WTC11 (cell line): ENCODE results near the gene ZNF174. TPM values are rescaled to one million over a fixed set of nuclear protein-coding genes. Genes with fewer than 3 reads are reported as not detected.
A peak's percentile ranks its signal among the peaks of the same experiment; 100 is the strongest.

Experiments used
- ATAC-seq: fragments of 200-7000 bp; cut with Tn5 transposase; 2 replicates; pipeline ENCODE4 v1.10.0; 2021; ENCODE audit warnings: mild to moderate bottlenecking, moderate library complexity
- CTCF ChIA-PET: fragments of 300-600 bp; sonication (Branson Sonifier 250); formaldehyde crosslinking; loops from one replicate; lab custom pipeline; 2021; ENCODE audit warnings: antibody characterized with exemption; lab: Charles Lee
- POLR2A ChIA-PET: fragments of 350-600 bp; sonication (Branson Sonifier 250); formaldehyde crosslinking; loops from one replicate; lab custom pipeline; 2021; ENCODE audit warnings: antibody characterized with exemption; lab: Charles Lee
- DNase-seq: peaks from one replicate; pipeline ENCODE4 v3.0.0; 2021; ENCODE audit warnings: low spot score
- H3K27ac Mint-ChIP-seq: 2 replicates; pipeline ENCODE4 v1.8.0; 2021; ENCODE audit warnings: mixed read lengths
- H3K27me3 Mint-ChIP-seq: 2 replicates; pipeline ENCODE4 v1.8.0; 2021; ENCODE audit warnings: low read depth, mild to moderate bottlenecking, moderate library complexity, mixed read lengths
- H3K36me3 Mint-ChIP-seq: 2 replicates; pipeline ENCODE4 v1.8.0; 2021; ENCODE audit warnings: mixed read lengths
- H3K4me1 Mint-ChIP-seq: 2 replicates; pipeline ENCODE4 v1.8.0; 2022; ENCODE audit warnings: mixed read lengths
- H3K4me3 Mint-ChIP-seq: 2 replicates; pipeline ENCODE4 v1.8.0; 2021; ENCODE audit warnings: mild to moderate bottlenecking, moderate library complexity, mixed read lengths
- H3K9me3 Mint-ChIP-seq: 2 replicates; pipeline ENCODE4 v1.8.0; 2021; ENCODE audit warnings: mixed read lengths
- NFATC4 ChIP-seq: fragments of 250-450 bp; sonication (Bioruptor Pico); IDR thresholded peaks from 2 replicates; pipeline ENCODE4 v1.9.0; 2021; ENCODE audit warnings: mild to moderate bottlenecking
- NFE2L1 ChIP-seq: sonication (generic); formaldehyde crosslinking; IDR thresholded peaks from 2 replicates; pipeline ENCODE4 v1.8.1; 2023; ENCODE audit warnings: missing genetic modification reagents
- total RNA-seq: library from RNA; stranded (reverse); gene quantifications from 3 replicates; pipeline ENCODE4 v1.2.3, GENCODE V29; 2021
- TF ChIP-seq, protein P1 (sequence below): sonication (generic); formaldehyde crosslinking; IDR thresholded peaks from 2 replicates; pipeline ENCODE4 v1.8.1; 2022; ENCODE audit warnings: low read depth, mild to moderate bottlenecking, moderate library complexity, missing genetic modification reagents, borderline replicate concordance
- TF ChIP-seq, protein P2 (sequence below): sonication (generic); formaldehyde crosslinking; IDR thresholded peaks from 2 replicates; pipeline ENCODE4 v1.8.0; 2022; ENCODE audit warnings: mild to moderate bottlenecking, missing genetic modification reagents
- TF ChIP-seq, protein P3 (sequence below): sonication (generic); formaldehyde crosslinking; IDR thresholded peaks from 2 replicates; pipeline ENCODE4 v1.8.1; 2023; ENCODE audit warnings: mild to moderate bottlenecking, missing genetic modification reagents, borderline replicate concordance
- TF ChIP-seq, protein P4 (sequence below): sonication (generic); formaldehyde crosslinking; IDR thresholded peaks from 2 replicates; pipeline ENCODE4 v1.8.0; 2022; ENCODE audit warnings: mild to moderate bottlenecking, missing genetic modification reagents
- TF ChIP-seq, protein P5 (sequence below): sonication (generic); formaldehyde crosslinking; IDR thresholded peaks from 2 replicates; pipeline ENCODE4 v1.8.1; 2022; ENCODE audit warnings: mild to moderate bottlenecking, missing genetic modification reagents, moderate library complexity, borderline replicate concordance
- TF ChIP-seq, protein P6 (sequence below): fragments of 250-450 bp; sonication (Bioruptor Pico); IDR thresholded peaks from 2 replicates; pipeline ENCODE4 v2.1.2; 2022; ENCODE audit warnings: mild to moderate bottlenecking, moderate library complexity
- TF ChIP-seq, protein P7 (sequence below): sonication (generic); formaldehyde crosslinking; IDR thresholded peaks from 2 replicates; pipeline ENCODE4 v1.8.0; 2023; ENCODE audit warnings: missing genetic modification reagents
- TF ChIP-seq, protein P8 (sequence below): sonication (generic); formaldehyde crosslinking; IDR thresholded peaks from 2 replicates; pipeline ENCODE4 v1.8.1; 2022; ENCODE audit warnings: low read depth, missing genetic modification reagents, borderline replicate concordance
- TF ChIP-seq, protein P9 (sequence below): sonication (generic); formaldehyde crosslinking; IDR thresholded peaks from 2 replicates; pipeline ENCODE4 v1.8.1; 2023; ENCODE audit warnings: mild to moderate bottlenecking, missing genetic modification reagents

Gene ZNF174
- total RNA-seq, 1 experiment from 2014 or later = 13.8 TPM

DNA sequence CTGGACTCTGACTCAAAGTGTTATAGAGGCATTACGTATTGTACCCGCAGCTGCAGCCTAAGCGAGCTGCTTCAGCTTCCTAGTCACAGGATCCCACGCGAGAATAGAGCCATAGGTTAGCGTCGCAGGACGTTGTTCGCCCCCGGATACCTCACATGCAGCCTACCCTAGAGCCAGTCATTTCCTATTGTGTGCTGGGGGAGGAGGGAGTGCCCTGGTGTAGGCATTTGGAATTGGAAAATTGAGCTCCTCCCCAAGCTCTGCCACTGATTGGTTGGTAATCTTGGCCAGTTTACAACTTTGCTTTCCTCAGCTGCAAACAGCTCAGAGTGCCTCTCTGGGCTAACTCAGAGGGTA, 43.0 kb downstream of the ZNF174 start:
- ChIA-PET POLR2A (interaction anchor here (1.1 to 1.6 kb wide), 3 partner anchors 15 to 109 kb away, joined by 3 to 10 read pairs (median 4); partner anchors contain the start of genes ZNF174 and ZSCAN32), CTCF (interaction anchor here (1.0 to 1.8 kb wide), 6 partner anchors 11 to 292 kb away, joined by 3 to 13 read pairs (median 4); partner anchors contain the start of genes ZNF174 and ZSCAN32)
- TF ChIP-seq, protein P1, sequence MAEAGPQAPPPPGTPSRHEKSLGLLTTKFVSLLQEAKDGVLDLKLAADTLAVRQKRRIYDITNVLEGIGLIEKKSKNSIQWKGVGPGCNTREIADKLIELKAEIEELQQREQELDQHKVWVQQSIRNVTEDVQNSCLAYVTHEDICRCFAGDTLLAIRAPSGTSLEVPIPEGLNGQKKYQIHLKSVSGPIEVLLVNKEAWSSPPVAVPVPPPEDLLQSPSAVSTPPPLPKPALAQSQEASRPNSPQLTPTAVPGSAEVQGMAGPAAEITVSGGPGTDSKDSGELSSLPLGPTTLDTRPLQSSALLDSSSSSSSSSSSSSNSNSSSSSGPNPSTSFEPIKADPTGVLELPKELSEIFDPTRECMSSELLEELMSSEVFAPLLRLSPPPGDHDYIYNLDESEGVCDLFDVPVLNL (CRISPR knock-in tag) = no peak
- TF ChIP-seq, protein P2, sequence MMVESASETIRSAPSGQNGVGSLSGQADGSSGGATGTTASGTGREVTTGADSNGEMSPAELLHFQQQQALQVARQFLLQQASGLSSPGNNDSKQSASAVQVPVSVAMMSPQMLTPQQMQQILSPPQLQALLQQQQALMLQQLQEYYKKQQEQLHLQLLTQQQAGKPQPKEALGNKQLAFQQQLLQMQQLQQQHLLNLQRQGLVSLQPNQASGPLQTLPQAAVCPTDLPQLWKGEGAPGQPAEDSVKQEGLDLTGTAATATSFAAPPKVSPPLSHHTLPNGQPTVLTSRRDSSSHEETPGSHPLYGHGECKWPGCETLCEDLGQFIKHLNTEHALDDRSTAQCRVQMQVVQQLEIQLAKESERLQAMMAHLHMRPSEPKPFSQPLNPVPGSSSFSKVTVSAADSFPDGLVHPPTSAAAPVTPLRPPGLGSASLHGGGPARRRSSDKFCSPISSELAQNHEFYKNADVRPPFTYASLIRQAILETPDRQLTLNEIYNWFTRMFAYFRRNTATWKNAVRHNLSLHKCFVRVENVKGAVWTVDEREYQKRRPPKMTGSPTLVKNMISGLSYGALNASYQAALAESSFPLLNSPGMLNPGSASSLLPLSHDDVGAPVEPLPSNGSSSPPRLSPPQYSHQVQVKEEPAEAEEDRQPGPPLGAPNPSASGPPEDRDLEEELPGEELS (CRISPR knock-in tag) = no peak
- TF ChIP-seq, protein P3, sequence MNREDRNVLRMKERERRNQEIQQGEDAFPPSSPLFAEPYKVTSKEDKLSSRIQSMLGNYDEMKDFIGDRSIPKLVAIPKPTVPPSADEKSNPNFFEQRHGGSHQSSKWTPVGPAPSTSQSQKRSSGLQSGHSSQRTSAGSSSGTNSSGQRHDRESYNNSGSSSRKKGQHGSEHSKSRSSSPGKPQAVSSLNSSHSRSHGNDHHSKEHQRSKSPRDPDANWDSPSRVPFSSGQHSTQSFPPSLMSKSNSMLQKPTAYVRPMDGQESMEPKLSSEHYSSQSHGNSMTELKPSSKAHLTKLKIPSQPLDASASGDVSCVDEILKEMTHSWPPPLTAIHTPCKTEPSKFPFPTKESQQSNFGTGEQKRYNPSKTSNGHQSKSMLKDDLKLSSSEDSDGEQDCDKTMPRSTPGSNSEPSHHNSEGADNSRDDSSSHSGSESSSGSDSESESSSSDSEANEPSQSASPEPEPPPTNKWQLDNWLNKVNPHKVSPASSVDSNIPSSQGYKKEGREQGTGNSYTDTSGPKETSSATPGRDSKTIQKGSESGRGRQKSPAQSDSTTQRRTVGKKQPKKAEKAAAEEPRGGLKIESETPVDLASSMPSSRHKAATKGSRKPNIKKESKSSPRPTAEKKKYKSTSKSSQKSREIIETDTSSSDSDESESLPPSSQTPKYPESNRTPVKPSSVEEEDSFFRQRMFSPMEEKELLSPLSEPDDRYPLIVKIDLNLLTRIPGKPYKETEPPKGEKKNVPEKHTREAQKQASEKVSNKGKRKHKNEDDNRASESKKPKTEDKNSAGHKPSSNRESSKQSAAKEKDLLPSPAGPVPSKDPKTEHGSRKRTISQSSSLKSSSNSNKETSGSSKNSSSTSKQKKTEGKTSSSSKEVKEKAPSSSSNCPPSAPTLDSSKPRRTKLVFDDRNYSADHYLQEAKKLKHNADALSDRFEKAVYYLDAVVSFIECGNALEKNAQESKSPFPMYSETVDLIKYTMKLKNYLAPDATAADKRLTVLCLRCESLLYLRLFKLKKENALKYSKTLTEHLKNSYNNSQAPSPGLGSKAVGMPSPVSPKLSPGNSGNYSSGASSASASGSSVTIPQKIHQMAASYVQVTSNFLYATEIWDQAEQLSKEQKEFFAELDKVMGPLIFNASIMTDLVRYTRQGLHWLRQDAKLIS (CRISPR knock-in tag) = no peak
- TF ChIP-seq NFATC4 (no peak), NFE2L1 (CRISPR knock-in tag) (no peak)
- TF ChIP-seq, protein P4, sequence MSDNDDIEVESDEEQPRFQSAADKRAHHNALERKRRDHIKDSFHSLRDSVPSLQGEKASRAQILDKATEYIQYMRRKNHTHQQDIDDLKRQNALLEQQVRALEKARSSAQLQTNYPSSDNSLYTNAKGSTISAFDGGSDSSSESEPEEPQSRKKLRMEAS (CRISPR knock-in tag) = no peak
- TF ChIP-seq, protein P5, sequence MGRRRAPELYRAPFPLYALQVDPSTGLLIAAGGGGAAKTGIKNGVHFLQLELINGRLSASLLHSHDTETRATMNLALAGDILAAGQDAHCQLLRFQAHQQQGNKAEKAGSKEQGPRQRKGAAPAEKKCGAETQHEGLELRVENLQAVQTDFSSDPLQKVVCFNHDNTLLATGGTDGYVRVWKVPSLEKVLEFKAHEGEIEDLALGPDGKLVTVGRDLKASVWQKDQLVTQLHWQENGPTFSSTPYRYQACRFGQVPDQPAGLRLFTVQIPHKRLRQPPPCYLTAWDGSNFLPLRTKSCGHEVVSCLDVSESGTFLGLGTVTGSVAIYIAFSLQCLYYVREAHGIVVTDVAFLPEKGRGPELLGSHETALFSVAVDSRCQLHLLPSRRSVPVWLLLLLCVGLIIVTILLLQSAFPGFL (CRISPR knock-in tag) = no peak
- TF ChIP-seq, protein P6, sequence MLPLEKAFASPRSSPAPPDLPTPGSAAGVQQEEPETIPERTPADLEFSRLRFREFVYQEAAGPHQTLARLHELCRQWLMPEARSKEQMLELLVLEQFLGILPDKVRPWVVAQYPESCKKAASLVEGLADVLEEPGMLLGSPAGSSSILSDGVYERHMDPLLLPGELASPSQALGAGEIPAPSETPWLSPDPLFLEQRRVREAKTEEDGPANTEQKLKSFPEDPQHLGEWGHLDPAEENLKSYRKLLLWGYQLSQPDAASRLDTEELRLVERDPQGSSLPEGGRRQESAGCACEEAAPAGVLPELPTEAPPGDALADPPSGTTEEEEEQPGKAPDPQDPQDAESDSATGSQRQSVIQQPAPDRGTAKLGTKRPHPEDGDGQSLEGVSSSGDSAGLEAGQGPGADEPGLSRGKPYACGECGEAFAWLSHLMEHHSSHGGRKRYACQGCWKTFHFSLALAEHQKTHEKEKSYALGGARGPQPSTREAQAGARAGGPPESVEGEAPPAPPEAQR (CRISPR knock-in tag) = no peak
- TF ChIP-seq, protein P7, sequence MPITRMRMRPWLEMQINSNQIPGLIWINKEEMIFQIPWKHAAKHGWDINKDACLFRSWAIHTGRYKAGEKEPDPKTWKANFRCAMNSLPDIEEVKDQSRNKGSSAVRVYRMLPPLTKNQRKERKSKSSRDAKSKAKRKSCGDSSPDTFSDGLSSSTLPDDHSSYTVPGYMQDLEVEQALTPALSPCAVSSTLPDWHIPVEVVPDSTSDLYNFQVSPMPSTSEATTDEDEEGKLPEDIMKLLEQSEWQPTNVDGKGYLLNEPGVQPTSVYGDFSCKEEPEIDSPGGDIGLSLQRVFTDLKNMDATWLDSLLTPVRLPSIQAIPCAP = no peak
- TF ChIP-seq, protein P8, sequence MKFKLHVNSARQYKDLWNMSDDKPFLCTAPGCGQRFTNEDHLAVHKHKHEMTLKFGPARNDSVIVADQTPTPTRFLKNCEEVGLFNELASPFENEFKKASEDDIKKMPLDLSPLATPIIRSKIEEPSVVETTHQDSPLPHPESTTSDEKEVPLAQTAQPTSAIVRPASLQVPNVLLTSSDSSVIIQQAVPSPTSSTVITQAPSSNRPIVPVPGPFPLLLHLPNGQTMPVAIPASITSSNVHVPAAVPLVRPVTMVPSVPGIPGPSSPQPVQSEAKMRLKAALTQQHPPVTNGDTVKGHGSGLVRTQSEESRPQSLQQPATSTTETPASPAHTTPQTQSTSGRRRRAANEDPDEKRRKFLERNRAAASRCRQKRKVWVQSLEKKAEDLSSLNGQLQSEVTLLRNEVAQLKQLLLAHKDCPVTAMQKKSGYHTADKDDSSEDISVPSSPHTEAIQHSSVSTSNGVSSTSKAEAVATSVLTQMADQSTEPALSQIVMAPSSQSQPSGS (CRISPR knock-in tag) = no peak
- TF ChIP-seq, protein P9, sequence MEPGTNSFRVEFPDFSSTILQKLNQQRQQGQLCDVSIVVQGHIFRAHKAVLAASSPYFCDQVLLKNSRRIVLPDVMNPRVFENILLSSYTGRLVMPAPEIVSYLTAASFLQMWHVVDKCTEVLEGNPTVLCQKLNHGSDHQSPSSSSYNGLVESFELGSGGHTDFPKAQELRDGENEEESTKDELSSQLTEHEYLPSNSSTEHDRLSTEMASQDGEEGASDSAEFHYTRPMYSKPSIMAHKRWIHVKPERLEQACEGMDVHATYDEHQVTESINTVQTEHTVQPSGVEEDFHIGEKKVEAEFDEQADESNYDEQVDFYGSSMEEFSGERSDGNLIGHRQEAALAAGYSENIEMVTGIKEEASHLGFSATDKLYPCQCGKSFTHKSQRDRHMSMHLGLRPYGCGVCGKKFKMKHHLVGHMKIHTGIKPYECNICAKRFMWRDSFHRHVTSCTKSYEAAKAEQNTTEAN (CRISPR knock-in tag) = no peak
- ATAC-seq (peak; percentile 77), DNase-seq (no peak)
- peak overlapping the region; percentile 89 for H3K27ac Mint-ChIP-seq
- peaks cover 33% of the 10 kb centered on the region for H3K36me3 Mint-ChIP-seq
- peak overlapping the region; percentile 97 for H3K4me3 Mint-ChIP-seq
- no peaks in the 10 kb centered on the region; the same call in 1 of the 2 replicates for H3K27me3 Mint-ChIP-seq
- 0 out of 2 replicates have a peak, but pooled peaks cover 6% of the 10 kb centered on the region for H3K4me1 Mint-ChIP-seq
- H3K9me3 Mint-ChIP-seq = peaks cover 20% of the 10 kb centered on the region
